CD4-positive, alpha-beta T cell treated with Interleukin-4 for 1 hour (primary cell): ENCODE data around the gene PDE4D.

Experiments used
- DNase-seq, 2 donors: peaks; one replicate each; pipeline ENCODE4 v3.0.0-alpha.2; 2020 to 2022

Gene PDE4D

GRCh38 chr5:59272809-59273427 lies 620.6 kb downstream of the PDE4D start:
- DNase-seq = no peak

DNA sequence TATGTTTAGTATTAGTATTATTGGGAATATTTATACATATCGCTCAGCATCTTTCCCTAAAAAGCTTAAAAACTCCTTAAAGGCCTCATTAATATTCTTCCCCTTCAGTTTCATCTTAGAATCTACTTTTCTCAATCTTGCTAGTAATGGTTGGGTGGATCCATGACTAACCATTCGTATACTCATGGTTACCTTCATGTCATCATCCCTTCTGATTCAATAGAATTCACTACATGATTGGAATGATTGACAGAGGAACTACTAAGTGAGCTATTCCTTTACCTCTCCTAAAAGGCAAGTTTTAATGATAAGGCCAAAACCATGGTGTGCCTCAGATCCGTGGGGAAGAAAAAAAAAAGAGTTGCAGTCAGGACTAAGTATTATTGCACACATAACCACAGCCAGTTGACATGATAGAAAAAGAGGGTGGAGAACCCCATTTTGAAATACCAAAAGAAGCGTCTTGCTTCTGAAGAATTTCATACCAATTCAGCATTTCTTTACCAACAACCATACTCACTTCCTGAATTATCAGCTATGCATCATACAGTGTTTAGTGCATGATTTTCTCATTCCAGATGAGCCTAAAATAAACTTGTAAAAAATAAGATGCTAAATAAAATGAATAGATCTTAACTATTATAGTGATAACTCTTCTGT lies 624.6 kb downstream of the PDE4D start:
- DNase-seq = no peak

DNA sequence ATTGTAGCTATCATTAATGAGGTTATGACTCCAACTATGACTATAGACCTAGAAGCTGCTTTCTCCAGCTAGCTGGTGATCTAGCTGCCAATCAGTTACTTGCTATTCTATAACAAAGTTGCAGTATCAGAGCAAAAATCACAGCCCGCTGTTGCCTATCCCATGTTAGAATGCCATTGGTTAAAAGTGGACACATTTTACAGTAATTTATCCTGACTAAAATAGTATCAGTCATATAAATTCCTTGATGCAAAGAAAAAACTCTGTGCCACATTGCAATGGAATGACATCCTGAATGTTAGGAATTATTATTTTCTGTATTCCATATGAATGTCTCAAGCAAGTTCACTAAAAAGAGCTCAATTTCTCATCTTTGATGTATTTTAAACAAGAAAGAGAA lies 626.5 kb downstream of the PDE4D start:
- DNase-seq = no peak

DNA sequence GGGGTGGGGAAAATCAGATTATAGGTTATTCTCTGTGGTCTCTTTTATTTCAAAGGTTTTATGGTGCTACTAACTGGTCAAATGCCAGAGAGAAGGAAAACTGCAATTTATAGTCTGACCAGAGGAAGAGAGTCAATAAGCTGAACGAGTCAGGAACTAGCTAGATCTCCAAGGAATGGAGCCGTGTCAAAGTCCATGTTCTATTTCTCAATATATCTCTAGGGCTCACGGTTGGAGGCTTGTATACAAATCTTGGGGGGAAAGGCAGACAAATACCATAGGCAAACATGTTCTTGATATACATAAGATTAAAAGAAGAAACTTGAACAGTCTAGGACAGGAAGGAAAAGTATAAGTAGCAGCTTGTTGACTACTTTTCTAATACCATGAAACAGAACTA lies 627.1 kb downstream of the PDE4D start:
- no peak for DNase-seq

- DNase-seq = no peak
Observed at GRCh38 chr5:59264639-59265245, 628.8 kb downstream of the PDE4D start.

DNA sequence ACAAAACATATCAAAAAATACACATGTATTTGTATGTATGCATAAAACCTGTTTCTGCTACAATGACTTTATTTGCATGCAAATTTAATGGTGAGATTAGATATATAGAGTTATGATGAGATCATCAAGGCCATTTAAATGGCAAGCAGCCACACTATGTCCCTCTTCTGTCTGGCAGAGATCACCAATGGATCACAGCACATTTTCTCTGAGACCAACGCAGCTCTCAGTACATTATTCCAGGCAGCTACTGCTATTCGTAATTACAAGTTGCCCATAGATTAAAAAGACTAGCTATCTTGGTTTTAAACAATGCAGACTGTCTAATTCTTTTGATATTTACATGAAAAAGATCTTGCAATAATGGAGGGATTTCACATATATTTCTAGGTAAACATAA lies 629.5 kb downstream of the PDE4D start:
- no peak for DNase-seq

GRCh38 chr5:59261969-59262368 lies 631.6 kb downstream of the PDE4D start:
- no peak for DNase-seq

GRCh38 chr5:59260973-59261372 lies 632.6 kb downstream of the PDE4D start:
- DNase-seq = no peak

GRCh38 chr5:59260200-59260599 lies 633.3 kb downstream of the PDE4D start:
- DNase-seq = no peak

DNA sequence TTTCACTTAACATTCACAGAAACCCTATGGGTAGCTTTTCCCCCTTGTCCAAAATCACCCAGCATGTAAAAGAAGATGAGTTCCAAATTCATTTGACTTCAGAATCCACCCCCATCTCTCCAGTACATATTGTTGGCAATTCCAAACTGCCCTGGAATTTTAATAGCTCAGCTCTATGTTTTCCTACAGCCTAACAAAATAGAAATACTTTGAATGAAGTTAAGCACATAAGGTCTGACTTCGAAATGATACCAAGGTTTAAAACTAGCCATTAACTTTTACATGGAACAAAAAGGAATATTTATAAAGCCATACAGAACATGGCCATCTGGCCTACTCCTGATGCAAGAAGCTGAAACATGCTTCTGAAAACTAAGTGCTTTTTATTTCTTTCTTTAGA lies 634.3 kb downstream of the PDE4D start:
- DNase-seq = no peak

DNA sequence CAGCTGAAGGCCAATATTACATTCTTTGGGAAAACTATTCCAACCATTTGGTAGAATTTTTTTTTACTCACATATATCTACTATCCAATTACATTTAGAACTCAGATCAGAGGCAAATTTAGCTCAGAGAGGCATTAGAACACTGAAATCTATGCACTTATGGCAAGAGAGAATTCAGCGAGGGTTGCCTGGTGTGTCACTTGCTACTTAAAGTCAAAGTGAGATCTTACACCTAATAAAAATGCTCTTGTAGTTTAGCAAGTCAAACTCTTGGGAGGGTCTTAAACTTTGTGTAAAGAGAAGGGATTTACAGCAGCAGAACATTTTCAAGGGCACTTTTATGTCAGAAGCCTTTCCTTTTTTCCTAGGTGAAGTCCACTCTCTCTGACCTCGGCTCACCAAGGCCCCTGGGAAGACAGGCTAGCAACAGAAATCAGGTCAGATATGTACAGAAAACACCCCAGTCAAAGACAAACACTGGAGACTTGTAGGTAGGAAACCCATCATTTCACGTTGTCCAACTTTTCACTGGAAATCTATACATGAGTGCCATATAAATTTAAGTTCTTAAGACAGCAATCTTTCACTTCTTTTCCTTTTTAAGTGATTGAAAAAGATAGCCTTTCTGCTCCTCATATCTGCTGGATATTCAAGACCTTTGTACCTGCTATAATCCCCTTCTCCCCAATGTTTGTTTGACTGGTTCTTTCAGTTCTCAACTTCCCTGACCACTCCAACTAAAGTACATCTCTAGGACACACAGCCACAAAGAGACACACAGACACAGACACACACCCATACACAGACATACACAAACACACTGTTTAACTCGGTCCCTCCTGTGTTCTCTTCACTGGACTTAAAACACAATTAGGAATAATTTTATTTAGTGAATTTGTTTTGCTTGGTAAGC lies 635.8 kb downstream of the PDE4D start:
- DNase-seq = no peak

DNA sequence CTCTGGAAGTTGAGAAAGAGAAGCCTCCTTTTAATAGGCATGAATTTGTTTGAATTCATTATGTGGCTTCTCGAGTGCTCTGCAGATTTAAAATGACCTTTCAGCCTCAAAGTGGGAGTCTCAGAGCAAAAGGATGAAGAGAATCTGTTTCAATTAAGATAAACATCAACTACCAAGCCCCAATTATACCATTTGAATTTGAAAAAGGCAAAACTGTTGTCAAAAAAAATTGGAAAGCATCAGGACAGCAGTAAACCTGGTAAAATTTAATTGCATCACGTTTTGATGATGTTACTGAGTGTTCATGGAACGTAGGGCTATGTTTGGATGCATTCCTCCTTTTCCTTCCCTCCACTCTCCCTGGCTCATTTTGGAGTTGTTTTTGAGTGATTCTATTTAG lies 637.2 kb downstream of the PDE4D start:
- DNase-seq = no peak

- no peak for DNase-seq
Observed at GRCh38 chr5:59254055-59254687, 639.4 kb downstream of the PDE4D start.

DNA sequence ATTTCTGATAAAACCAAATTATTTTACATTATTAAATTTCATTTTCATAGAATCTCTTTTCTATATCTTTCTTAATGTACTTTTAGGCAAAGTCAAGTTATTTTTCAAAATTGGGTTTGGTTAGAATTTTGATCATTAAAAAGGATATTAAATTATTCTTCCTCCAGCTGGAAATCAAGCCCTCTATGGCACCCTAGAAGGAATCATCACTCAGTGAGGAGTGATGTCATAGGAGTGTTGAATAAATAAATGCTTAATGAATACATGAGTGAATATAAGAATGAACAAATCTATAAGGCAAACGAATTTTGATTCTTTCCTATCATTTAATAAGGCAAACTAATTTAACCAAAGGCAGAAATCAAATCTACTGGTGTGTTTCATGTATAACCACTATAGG lies 639.9 kb downstream of the PDE4D start:
- DNase-seq = no peak

GRCh38 chr5:59251627-59252026 lies 641.9 kb downstream of the PDE4D start:
- no peak for DNase-seq

GRCh38 chr5:59249726-59250125 lies 643.8 kb downstream of the PDE4D start:
- DNase-seq = no peak

DNA sequence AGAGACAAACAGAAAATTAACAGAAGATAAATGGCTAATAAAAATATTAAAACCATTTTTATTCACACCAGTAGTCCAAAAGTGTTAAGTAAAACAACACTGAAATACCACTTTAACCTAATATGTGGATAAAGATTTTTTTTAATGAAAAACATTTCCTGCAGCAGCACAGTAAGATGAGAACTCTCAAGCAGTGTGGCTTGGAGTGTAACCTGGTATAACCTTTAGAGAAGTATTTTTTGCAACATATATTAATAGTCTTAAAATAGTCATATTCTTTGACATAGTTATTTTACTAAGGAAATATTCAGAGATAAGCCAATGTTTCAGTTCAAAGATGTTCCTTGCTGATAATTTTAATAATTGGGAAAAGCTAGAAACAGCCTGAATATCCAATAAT lies 644.4 kb downstream of the PDE4D start:
- DNase-seq = no peak

DNA sequence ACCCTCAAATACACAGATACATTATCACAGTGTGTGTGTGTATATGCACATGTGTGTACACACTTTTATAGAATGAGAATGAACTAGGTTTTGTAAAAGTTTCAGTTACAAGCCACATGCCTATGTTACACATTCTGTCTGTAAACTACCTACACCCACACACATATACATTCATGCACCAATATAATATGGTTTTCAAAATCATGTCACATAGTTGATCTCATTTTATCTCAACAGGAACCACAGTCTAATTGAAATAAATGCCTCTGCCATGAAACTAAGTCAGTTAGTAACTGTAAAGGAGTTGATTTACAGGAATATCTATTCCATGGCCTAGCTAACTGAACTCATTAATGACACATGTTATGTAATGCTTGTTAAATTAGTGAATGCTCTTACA lies 646.6 kb downstream of the PDE4D start:
- no peak for DNase-seq

- DNase-seq = no peak
Observed at GRCh38 chr5:59246145-59246869, 647.2 kb downstream of the PDE4D start.

DNA sequence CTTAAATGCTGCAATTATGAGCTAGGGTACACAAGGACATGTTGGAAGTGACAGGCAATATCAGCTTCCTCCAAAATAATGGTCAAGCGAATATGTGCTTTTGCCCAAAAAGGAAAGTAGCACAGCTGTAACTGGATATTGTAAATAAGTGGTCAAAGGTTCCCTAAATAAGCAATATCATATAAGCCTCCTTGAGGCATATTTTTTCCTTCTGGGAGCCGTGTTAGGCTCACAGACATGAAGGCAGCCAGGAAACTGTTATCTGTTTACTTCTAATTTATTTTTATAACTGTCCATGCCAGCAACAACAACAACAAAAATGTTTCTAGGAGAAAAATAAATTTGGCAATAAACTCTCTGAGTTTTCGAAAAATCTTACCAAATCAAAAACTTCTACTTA lies 648.3 kb downstream of the PDE4D start:
- no peak for DNase-seq

DNA sequence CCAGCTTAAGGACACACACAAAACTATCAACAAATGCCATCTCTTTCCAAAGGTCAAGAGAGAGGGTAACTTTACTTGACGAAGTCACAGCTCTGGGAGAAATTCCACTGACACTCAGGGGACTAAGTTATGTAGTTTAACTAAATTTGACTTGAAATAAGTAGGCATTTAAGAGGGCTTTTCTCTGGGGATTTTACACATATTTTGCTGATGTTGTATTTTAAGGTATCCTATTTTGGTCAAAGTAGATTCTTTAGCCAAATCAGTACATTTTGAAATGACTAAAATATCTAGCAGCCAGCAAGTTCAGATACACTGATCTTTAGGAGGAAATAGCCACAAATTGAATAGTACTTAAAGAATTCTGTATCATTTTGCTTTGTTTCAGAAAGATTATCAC lies 652.0 kb downstream of the PDE4D start:
- DNase-seq = no peak

- DNase-seq = no peak
Observed at GRCh38 chr5:59241119-59241518, 652.4 kb downstream of the PDE4D start.
